Measurements from ENCODE around the gene STAT3.

- TF ChIP-seq CTCF (conservative IDR thresholded peaks at IDR 0.05) (no peak), EZH2 (IDR thresholded peaks at IDR 0.05; ENCODE audit: low read depth) (no peak)
These were observed 25.3 kb upstream of the STAT3 start for GRCh38 chr17:42413464-42414040.

Data from PC-9 (cell line).